CD4-positive, alpha-beta T cell treated with Interleukin-15 for 4 hours (primary cell): Measurements from ENCODE around the gene PBX2.
"Not testable (repeated sequence)": the region's sequence is repeated elsewhere in the genome, so short reads cannot be mapped to it uniquely, and the experiment has no call there.

ENCODE experiments used
- DNase-seq: peaks from one replicate; pipeline ENCODE4 v3.0.0-alpha.2; 2020; ENCODE audit warnings: low spot score

PBX2 gene

GRCh38 chr6:32149092-32149755, 40.8 kb downstream of the PBX2 start:
- no peak for DNase-seq

GRCh38 chr6:32148289-32149091, 41.5 kb downstream of the PBX2 start:
- DNase-seq: peak; percentile 62

GRCh38 chr6:32147401-32148132, 42.4 kb downstream of the PBX2 start:
- DNase-seq: no peak

- no peak for DNase-seq
Observed at GRCh38 chr6:32146687-32147086, 43.3 kb downstream of the PBX2 start.

- DNase-seq: no peak
Observed at GRCh38 chr6:32146287-32146686, 43.7 kb downstream of the PBX2 start.

GRCh38 chr6:32144238-32144637, 45.8 kb downstream of the PBX2 start:
- DNase-seq: not testable (repeated sequence)

GRCh38 chr6:32140420-32141046, 49.5 kb downstream of the PBX2 start:
- no peak for DNase-seq

- no peak for DNase-seq
Observed at GRCh38 chr6:32139590-32139989, 50.4 kb downstream of the PBX2 start.

- DNase-seq: no peak
Observed at GRCh38 chr6:32137454-32137853, 52.5 kb downstream of the PBX2 start.
